Stimulated activated CD8-positive, alpha-beta memory T cell treated with anti-CD3 and anti-CD28 coated beads, Interleukin-7, amount 100 ng/mL, for 4 hours (primary cell): ENCODE results near the gene PODN.

ENCODE experiments used
- DNase-seq, 2 donors: peaks; one replicate each; pipeline ENCODE4 v3.0.0-alpha.2; 2020; ENCODE audit warnings: low read depth in 2 of 2

The PODN gene

DNA sequence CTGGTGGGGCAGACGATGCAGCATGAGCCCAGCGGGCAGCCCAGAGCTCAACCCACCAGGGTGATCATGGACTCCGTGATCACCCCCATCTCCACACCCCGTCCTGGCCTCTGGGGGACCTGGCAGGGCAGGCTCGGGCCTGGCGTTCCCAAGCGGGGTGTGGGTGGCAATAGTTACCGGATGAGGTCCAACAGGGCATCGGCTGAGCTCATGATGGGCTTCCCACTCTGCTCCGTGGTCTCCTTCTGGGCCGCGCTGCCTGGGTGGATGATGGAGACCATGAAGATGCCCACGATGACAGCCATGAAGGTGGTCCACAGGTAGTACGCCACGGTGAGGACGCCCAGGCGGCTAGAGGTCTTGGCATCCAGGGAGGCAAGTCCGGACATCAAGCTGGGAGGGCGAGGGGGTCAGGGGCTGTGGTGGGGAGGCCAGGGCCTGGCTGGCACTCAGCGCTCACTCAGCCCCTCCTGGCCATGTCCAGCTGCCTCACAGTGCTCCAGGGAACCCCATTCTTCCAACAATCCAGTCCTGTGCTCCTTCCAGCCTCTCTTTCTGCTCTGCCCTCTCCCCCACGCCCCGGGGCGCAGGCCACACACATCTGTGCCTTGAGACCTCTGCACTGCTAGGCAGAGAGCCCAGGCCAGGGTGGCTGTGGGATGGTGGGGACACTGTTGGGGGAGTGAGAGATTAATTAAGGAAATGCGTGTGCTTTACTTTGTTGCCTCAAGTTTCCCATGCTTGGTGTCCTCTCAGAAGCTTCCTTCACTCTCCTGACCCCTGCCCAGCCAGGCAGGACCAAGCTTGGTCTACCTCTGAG is 52.8 kb downstream of the PODN start:
- no peak for DNase-seq

DNA sequence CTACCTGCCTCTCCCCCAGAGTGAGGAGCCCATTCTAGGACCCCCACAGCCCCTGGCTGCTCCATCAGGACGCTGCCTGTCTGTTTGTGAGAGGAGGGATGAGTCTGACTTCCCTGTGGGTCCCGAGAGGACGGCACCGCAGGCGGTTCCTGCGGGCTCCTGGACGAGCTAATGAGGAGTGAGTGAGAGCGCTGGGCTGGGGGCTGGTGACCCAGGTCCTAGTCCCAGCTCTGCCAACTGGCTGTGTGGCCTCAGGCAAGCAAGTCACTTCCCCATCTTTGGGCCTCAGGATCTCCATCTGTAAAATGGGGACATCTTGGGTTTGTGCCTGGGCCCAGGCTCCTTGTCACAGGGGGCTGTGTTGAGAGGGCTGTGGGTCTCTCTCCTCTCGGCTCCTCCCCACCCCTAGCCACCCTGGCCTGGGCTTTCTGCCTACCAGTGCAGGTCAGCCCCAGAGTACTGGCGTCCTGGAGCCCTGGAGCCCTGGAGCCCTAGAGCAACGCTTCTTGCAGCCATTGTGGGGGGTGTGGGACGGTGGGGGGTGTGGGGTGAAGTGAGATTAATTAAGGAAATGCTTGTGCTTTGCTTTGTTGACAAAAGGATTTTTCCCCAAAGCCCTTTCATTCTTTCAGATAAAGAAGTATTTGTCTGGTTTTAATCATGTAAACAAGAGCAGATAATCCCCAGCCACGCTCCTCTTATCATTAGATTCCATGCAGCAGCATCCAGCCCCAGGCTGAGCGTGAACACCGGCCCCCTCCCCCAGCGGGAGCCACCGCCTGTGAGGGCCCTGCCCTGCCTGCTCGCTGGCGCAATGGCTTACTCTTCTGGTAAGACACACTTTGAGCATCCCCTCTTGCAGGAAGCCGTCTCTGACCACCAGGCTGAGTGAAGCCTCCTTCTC is 53.6 kb downstream of the PODN start:
- no peak for DNase-seq

DNA sequence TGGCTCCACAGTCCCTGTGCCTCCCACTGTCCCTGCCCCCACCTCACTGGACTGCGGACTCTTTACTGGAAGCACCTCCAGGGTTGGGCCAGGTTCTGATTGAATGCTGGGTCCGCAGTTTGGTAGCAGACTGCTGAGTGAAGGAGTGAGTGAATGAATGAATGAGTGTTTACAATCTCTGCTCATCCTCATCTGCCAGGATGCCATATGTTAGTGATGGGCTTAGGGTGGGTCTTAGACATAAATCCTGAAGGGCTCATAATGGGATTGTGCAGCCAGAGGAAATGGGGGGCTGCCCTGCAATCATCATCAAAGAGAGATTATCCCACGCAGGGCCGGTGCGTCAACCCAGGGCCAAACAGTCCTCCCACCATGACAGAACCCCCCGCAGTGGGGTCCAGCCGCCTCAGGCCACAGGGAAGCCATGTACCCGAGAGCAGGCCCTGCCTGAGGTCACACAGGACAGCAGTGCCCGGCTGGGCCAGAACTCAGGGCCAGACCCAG is 54.3 kb downstream of the PODN start:
- DNase-seq: no peak

DNA sequence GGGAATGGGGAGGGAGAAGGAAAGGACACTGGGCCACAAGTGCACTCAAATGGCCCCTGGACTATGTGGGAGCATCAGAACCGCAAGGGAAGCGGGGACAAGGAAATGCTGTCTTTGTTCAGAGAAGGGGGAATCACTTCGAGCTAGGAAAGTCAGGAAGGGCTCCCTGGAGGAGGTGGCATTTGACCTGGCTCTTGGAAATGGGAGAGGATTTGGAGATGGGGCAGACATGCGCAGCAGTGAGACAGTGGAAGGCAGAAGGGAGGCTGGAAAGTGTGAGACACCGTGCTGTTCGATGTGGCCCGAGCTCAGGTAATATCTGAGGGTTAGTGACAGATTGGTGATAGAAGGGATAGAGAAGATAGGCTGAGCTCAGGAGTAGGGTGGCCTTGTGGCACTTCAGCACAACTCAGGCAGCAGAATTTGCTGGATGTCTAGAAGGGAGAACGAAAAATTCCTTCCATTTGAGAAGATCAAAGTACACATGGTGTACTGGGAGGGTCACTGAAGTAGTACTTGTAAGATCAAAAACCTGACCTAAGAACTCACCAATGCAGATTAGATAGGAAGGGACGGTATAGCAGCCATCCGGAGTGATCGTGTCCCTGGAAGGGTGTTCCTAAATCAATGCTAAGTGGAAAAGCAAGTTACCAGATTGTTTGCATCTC is 55.1 kb downstream of the PODN start:
- no peak for DNase-seq

DNA sequence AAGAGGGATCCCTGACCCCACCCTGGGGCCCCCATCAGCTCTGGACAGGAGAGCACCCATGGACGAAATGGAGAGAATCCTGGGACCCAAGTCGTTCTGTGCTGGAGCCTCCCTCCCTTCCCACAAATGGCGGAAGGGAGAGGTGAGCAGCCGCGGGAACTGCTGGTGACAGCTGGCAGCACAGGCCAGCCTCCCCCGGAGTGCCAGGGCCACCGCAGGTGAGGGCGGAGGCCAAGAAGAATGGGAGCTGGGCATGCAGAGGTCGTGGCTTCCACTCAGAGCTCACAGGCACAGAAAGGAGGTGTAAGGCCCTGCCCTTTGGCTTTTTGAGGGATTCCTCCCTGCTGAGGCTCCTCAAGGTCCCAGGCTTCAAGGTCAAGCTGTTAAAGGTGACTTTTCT is 55.8 kb downstream of the PODN start:
- DNase-seq: no peak

DNA sequence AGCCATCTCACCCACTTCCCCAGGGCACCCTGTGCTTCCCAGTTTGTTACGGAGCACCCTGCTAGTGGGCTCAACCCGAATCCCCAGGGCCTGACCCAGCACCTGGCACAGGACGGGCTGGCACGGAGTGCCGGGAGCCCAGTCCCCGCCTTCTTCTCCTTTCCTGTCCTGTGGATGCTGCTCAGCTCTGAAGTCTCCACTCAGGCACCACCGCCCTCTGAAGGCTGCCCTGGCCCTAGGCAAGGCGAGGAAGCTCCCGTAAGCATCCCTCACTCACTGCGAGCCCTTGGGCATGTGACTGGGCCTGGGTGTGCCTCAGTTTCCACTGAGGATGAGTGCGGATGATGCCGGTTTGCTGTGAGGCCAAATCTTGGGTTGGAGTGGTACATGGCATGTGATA is 58.6 kb downstream of the PODN start:
- no peak for DNase-seq

DNA sequence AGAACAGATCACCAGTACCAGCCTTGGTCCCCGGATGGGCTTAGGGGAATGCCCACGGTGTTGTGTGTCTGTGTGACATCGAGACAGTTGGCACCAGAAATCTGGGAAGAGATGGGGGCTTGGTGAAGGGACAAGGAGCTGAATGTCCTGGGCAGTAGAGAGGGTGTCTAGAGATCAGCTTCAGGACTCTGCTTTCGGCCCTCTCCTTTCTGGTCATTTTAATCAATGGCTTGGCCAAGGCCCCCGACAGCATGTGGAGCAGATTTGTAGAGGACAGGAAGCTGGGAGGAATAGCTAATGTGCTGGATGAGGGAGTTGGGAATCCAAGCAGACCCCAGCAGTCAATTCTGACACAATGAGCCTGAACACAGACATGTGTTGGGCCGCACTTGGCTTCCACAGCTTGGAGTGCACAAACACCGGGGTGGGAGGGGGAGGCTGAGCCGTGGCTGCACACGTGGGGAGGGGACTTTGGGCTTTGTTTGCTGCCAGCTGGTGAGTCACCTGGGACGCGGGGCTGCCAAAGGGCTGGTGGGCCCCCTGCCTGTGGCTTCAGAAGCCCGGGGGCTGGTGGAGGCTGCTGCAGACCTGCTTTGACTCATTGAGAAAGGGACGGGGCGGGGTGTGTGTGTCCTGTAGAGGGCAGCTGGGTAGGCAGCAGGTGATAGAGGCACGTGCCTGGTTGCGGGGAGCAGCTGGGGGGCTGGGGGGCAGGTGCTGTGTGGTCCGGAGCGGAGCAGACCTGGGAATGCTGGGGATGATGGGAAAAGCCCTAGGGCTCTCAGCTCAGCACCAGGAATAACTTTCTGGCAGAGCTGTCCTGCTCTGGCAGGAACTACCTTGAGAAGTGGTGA is 59.5 kb downstream of the PODN start:
- DNase-seq: no peak

DNA sequence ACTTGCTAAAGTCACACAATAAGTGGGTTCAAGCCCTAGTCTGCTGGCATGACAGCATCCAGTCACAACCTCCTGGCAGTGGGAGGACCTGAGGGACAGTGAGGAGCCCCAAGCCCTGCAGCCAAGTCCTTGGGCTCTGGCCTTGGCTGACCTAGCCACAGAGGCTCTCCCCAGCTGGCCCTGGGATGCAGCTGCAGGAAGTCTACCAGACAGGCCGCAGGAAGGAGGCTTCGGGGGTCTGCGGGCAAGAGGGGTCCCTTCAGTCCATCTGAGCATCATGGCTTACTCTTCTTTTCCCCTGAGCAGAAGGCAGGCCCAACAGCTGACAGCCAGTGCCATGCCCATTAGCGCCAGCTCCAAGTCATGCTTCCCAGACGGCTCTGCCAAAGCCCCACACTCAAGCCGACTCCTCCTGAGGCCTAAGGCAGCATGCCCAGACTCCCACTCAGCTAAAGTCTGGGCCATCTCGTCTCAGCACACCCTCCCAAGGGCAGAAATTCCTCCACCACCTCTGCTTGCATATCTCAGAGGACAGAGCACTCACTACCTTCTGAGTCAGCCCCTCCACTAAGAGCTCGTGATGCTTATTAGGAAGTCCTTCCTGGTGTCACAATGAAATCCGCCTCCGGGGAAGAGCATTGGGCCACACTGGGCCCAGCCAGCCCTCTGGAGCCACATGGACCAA is 60.3 kb downstream of the PODN start:
- no peak for DNase-seq

DNA sequence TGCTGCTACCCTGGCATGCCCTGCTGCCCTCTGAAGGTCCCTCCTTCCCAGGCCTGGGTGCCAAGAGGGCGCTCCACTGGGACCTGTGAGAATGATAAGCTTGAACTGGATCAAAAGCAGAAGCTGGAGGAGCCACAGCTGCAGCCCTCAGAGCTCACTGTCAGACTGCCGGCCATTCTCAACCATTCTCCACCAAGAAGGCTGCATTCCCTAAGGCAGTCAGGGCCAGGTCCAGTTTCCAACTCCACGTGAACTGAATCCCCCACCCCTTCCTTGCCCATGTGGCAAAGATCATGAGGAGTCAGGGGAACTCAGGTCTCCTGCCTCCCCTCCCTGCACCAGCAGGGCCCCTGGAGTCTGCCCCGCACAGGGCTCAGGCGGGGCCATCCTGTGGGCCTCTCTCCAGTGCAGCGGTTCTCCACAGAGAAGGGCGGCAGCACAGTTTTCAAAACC is 61.0 kb downstream of the PODN start:
- DNase-seq: no peak

DNA sequence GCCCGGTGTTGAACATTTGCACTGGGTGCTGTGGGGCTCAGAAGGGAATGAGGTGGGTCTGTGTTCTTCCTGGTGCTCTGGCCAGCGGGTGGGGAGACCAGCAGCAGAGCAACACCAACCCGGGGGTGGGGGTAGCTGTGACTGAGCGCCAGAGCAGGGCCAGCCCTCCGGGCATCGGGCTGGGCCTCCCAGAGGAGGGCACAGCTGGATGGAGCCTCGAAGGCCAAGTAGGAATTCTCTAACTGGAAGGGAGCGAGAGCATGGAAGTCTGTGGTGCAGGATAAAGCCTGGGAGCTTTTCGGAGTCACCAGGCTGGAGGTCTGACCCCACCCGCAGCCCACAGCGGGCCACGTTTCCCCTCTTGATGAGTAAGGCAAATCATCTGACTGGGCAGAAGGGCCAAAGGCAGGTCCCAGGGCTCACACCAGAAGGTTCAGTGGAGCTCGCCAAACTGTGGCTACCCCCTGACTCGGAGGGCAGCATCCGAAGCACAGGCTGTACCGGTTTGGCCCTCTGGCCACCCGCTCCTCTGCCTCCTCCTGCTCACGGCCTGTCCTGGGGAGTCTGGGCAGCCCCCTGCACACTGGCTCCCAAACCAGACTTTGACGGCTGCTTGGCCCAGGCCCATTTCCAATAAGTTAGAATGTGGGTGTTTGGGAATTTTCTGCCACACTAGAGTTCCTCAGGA is 61.6 kb downstream of the PODN start:
- no peak for DNase-seq

DNA sequence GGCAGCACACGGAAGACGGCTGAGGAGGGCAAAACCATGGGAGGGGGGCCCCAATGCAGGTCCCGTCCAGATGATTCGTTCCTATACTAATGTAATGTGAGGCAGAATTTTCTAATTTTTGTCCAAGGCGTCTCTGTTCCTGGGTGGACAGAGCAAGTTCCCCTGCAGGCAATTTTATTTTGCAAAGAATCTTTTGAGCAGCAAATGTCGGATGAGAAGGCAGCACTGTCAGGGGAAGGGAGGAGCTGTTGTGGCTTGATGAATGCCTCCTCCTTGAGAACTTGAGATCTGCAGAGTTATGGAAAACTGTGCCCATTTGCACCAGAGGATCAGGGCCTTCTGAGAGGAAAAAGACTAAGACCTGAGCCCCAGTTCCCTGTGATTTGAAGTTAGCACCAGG is 63.1 kb downstream of the PODN start:
- DNase-seq: no peak

DNA sequence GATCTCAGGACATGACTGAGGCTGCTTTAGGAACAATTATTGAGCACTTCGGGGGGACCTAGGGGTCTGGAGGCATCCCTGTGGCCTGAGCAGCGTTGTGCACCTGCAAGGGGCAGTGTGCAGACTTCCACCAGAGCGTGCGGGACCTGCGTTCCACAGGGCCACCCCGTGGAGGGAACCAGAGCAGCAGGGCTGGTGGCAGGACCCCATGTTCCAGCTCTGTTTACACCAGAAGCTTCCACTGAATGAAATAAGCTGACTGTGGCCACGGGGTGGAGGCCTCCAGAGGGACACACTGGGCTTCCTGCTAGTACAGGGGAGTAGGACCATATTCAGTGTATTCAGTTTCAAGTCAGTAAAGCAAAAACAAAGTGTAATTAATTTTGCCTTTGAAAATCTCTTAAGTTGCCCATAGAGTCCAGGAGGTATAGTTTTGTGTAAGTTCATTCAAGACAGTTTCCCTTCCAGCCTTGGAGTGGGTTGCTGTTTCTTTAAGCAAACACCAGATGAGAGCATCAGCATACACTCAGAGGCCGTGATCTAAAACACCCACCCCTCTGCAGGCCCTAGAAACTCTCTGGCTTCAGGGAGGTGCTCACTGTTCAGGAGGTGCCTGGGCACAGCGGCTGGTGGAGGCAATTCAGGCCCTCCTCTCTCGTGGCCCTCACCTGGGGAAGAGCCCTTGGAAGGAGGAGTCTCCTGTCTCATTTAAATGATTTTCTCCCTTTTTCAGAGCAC is 63.8 kb downstream of the PODN start:
- DNase-seq: no peak

DNA sequence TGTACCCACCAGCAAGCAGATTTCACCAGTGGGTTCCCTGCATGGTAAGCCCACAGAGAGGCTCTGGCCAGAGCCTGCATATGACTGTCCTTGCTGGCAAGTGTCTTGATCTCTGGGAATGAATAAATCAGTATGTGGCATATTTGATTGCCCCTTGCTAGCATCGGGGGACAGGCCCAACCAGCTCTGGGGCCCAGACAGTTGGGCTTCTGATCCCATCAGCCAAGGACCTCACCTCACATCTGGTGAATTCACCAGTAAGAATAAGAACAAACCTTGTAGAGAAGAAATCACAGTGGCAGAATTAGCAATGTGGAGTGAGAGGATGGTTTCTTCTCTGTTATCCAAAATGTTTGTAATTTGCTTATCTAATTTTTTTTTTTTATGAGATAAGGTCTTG is 64.5 kb downstream of the PODN start:
- DNase-seq: no peak

DNA sequence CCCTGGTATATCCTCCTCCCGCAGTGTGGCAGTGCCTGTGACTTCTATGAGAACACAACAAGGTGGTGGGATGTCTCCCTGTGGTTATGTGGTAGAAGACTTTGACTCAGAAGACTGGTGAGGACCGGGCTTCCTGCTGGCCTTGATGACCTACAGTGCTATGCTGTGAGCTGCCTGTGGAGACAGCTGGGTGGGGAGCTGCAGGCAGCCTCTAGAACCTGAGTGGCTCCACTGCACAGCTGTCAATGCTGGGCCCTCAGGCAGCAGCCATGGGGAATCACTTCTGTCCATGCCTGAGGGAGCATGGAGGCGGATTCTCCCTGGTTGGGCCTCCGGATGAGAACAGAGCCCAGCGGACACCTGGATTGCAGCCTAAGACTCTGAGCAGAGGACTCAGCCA is 65.5 kb downstream of the PODN start:
- no peak for DNase-seq

DNA sequence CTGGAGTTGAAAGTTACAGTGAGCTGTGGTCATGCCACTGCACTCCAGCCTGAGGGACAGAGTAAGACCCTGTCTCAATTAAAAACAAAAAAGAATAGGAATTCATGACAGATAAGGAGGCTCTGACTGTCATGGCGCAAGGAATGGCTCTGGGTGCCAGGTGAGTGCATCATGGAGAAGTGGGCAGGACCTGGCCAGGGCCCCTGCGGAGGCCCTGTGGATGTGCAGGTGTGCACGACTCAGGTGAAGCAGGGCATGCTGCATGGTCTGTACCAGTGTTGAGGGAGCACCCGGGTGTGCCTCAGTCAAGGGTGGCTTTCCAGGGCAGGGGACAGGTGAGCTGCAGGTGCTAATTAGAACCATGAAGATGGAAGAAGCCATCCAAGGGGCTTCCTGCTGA is 66.4 kb downstream of the PODN start:
- DNase-seq: no peak

DNA sequence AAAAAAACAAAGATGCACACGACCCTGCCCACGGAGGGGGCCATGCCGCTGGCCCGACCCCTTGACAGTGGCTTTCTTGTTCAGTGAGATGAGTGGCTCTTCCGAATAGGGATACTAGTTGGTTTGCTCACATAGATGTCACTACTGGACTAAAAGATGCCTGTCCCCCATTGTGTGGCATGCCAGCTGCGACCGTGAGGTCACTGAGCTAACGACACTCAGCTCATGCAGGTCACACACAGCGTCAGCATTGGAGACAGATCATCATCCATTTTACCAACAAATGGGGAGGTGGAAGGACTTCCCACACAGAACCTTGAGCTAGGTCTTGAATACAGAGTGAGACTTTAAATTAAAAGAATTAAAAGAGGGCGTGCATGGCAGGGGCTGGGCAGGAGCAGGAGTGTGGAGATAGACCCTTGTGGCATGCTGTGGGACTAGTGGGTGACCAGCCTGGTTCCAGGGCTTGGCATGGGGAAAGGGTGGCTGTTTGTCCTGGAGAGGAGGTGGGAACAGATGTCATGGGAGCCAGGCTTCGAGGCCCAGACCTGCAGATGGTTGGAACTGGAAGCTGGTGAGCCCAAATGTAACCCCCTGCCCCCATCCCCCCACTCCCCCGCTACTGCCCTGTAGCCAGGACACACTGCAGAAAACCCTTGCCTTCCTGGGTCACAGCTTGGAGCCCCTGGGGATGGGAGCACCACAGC is 68.0 kb downstream of the PODN start:
- no peak for DNase-seq

DNA sequence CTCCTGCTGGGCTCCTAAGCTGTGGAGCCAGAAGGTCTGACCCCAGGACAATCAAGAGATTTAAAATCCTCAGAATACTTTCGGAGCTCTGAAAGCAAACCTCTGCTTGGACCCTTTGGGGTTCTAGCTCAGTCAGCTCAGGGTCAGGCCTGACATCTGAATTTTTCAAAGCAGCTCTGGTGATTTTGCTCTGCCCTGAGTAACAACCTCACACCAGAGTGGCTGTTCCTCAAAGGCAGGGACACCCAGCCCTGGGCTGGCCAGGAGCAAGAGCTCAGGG is 68.5 kb downstream of the PODN start:
- DNase-seq: no peak

DNA sequence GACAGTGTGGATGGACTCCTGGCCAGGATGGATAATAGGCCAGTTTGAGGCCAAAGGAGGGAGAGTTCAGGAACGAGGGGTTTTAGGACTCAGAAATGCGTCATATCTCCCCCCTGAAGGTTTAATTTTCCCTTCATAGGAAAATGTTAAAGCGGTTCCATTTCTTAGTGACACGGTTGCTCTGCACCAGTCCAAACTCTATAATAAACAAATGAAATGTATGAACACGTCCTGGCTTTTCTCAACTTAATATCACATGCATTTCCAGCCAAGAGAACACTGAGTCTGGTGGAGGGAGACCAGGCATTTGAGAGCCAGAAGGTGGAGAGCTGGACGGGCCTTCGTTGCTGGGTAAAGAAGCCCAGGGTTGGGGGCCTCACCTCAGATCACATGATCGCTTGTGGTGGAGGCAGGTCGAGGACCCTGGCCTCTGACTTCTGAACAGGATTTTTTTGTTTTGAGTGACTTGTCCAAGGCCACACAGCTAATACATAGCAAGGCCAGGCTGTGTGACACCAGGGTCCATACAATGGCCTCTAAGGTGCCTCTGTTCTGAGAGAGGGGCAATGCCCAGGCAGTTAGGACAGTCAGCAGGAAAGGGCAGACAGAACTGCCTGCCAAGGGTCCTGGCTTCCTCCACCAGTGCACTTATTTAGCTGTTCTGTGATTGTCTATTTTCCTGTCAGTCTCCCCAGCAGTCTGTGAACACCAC is 69.0 kb downstream of the PODN start:
- DNase-seq: no peak
